HCT116 (cell line): Measurements from ENCODE around the gene TMEM269.

Experiments used
- EZH2 ChIP-seq: fragments of 200-600 bp; sonication (generic); IDR thresholded peaks from 2 replicates; pipeline ENCODE4 v1.6.1; 2017; ENCODE audit warnings: antibody characterized with exemption, mixed run types
- POLR2A ChIP-seq: IDR thresholded peaks from 2 replicates; pipeline ENCODE4 v1.7.0; 2011; ENCODE audit warnings: borderline replicate concordance; ENCODE audit not compliant: insufficient read depth, insufficient read length; ENCODE audit errors: extremely low read depth
- SP1 ChIP-seq: IDR thresholded peaks from 2 replicates; pipeline ENCODE4 v1.6.1; 2012; ENCODE audit warnings: low read depth
- ZFX ChIP-seq: fragments of 450-650 bp; IDR thresholded peaks from 2 replicates; pipeline ENCODE4 v1.6.1; 2017
- TF ChIP-seq, protein P1 (sequence below), 3 experiments: fragments of 200-600 bp in 1 of 3; sonication (generic) in 1 of 3; IDR thresholded peaks in 2 of 3; conservative IDR thresholded peaks in 1 of 3; 2 replicates each; pipeline ENCODE4 v1.5.1; 2012 to 2017; ENCODE audit warnings: low read depth in 2 of 3, low read length in 2 of 3, antibody characterized with exemption in 1 of 3, borderline replicate concordance in 1 of 3, control low read depth in 1 of 3, mild to moderate bottlenecking in 1 of 3, mixed read lengths in 1 of 3, mixed run types in 1 of 3, moderate library complexity in 1 of 3; ENCODE audit not compliant: insufficient read depth in 1 of 3

DNA sequence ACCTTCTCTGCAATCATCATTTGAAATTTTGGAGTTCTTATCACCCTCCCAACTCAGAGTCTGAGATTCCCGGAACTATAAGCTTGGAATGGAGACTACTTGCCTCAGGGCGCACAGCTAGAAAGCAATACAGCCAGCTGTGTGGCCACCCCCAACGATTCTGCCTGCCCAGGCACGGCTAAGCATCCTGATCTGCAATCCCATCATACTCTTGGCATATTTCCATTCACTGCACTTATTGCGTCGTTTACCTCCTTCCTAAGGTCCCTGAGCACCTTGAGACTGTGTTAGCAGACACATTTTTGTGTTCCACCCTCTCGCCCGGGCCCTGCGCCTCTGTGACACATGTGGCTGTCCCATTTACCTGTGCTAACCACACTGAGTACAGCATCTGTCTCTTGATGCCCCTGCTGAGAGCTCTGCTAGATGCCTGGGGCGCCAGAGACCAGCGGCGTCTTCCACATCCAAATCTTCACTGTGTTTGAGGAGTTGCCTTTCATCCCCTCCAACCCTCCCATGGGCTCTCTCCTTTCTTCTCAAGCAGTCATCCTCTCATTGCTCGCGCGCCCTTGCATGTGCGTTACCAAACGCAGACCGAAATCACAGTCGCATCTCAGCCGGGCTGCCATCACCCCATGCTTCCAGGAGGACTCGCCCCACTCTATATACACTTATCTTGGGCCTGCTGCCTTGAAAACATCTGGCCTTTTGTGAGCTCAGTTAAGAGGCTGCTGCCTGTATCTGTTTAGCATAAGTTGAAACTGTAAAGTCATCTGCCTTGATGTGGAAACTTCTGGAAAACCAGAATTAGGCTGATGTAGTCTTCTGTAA, 41.3 kb upstream of the TMEM269 start:
- TF ChIP-seq, protein P1, sequence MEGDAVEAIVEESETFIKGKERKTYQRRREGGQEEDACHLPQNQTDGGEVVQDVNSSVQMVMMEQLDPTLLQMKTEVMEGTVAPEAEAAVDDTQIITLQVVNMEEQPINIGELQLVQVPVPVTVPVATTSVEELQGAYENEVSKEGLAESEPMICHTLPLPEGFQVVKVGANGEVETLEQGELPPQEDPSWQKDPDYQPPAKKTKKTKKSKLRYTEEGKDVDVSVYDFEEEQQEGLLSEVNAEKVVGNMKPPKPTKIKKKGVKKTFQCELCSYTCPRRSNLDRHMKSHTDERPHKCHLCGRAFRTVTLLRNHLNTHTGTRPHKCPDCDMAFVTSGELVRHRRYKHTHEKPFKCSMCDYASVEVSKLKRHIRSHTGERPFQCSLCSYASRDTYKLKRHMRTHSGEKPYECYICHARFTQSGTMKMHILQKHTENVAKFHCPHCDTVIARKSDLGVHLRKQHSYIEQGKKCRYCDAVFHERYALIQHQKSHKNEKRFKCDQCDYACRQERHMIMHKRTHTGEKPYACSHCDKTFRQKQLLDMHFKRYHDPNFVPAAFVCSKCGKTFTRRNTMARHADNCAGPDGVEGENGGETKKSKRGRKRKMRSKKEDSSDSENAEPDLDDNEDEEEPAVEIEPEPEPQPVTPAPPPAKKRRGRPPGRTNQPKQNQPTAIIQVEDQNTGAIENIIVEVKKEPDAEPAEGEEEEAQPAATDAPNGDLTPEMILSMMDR (IDR thresholded peaks at IDR 0.05 in 2 of 3, conservative IDR thresholded peaks at IDR 0.05 in 1 of 3; ENCODE audit: borderline replicate concordance in 1 of 3, insufficient read depth in 1 of 3, low read depth in 2 of 3, low read length in 2 of 3) = no peak
- TF ChIP-seq ZFX (no peak), EZH2 (no peak), POLR2A (no peak), SP1 (no peak)
